Astrocyte (in vitro differentiated cells and primary cell): Measurements from ENCODE around the gene IL18RAP. TPM values are rescaled to one million over a fixed set of nuclear protein-coding genes. Genes with fewer than 3 reads are reported as not detected.

Experiments used
- DNase-seq: peaks from one replicate; pipeline ENCODE4 v3.0.0-alpha.2; 2010; ENCODE audit warnings: low read depth
- FAIRE-seq: peaks from 2 replicates; lab custom pipeline; 2011; peaks lifted over from hg19 to GRCh38; lab: Jason Lieb, UNC
- H2AFZ ChIP-seq: 2 replicates; pipeline ENCODE4 v1.6.0; 2012; ENCODE audit warnings: low read depth, low read length, inconsistent platforms
- H3K27ac ChIP-seq: 2 replicates; pipeline ENCODE4 v1.5.1; 2011; ENCODE audit warnings: low read depth, low read length, inconsistent platforms
- H3K27me3 ChIP-seq: 2 replicates; pipeline ENCODE4 v1.6.0; 2011; ENCODE audit warnings: low read length, inconsistent platforms; ENCODE audit not compliant: insufficient read depth
- H3K36me3 ChIP-seq: 2 replicates; pipeline ENCODE4 v1.5.1; 2011; ENCODE audit warnings: low read length, inconsistent platforms; ENCODE audit not compliant: insufficient read depth
- H3K4me1 ChIP-seq: 2 replicates; pipeline ENCODE4 v1.5.1; 2011; ENCODE audit warnings: low read length, inconsistent platforms; ENCODE audit not compliant: insufficient read depth
- H3K4me2 ChIP-seq: 2 replicates; pipeline ENCODE4 v1.6.0; 2012; ENCODE audit warnings: low read length, inconsistent platforms
- H3K4me3 ChIP-seq: 2 replicates; pipeline ENCODE4 v1.5.1; 2011; ENCODE audit warnings: low read depth, mild to moderate bottlenecking, low read length, inconsistent platforms; ENCODE audit not compliant: insufficient read depth
- H3K79me2 ChIP-seq: 2 replicates; pipeline ENCODE4 v1.6.0; 2012; ENCODE audit warnings: mild to moderate bottlenecking, low read length, inconsistent platforms; ENCODE audit not compliant: insufficient read depth
- H3K9ac ChIP-seq: 2 replicates; pipeline ENCODE4 v1.6.0; 2012; ENCODE audit warnings: mild to moderate bottlenecking, low read length, inconsistent platforms
- H3K9me3 ChIP-seq: 2 replicates; pipeline ENCODE4 v1.5.1; 2012; ENCODE audit warnings: low read depth, mild to moderate bottlenecking, low read length, inconsistent platforms; ENCODE audit not compliant: insufficient read depth
- H4K20me1 ChIP-seq: 2 replicates; pipeline ENCODE4 v1.6.0; 2012; ENCODE audit warnings: low read length, inconsistent platforms; ENCODE audit not compliant: insufficient read depth
- H3K27ac Mint-ChIP-seq: one replicate; pipeline ENCODE4 v1.8.0; 2021; ENCODE audit warnings: mild to moderate bottlenecking, mixed read lengths; ENCODE audit not compliant: unreplicated experiment
- H3K27me3 Mint-ChIP-seq: one replicate; pipeline ENCODE4 v1.8.0; 2021; ENCODE audit warnings: low read depth, mixed read lengths; ENCODE audit not compliant: unreplicated experiment
- H3K36me3 Mint-ChIP-seq: one replicate; pipeline ENCODE4 v1.8.0; 2021; ENCODE audit warnings: low read depth, mixed read lengths; ENCODE audit not compliant: unreplicated experiment
- H3K4me1 Mint-ChIP-seq: one replicate; pipeline ENCODE4 v1.8.0; 2021; ENCODE audit warnings: low read depth, mixed read lengths; ENCODE audit not compliant: unreplicated experiment
- H3K4me3 Mint-ChIP-seq: one replicate; pipeline ENCODE4 v1.8.0; 2021; ENCODE audit warnings: mild to moderate bottlenecking, moderate library complexity, mixed read lengths; ENCODE audit not compliant: unreplicated experiment
- H3K9me3 Mint-ChIP-seq: one replicate; pipeline ENCODE4 v1.8.0; 2021; ENCODE audit warnings: mild to moderate bottlenecking, mixed read lengths; ENCODE audit not compliant: unreplicated experiment
- EZH2 ChIP-seq: IDR thresholded peaks from 2 replicates; pipeline ENCODE4 v1.6.1; 2012; ENCODE audit warnings: mild to moderate bottlenecking, low read length, inconsistent platforms; ENCODE audit not compliant: insufficient read depth
- total RNA-seq: library from RNA; stranded (reverse); gene quantifications from 2 replicates; pipeline ENCODE4 v1.2.1, GENCODE V29; 2021
- TF ChIP-seq, protein P1 (sequence below): IDR thresholded peaks from 2 replicates; pipeline ENCODE4 v1.5.1; 2011; ENCODE audit warnings: low read depth, mild to moderate bottlenecking, inconsistent platforms, low read length, moderate library complexity; ENCODE audit not compliant: insufficient read depth

The IL18RAP gene
- total RNA-seq, 1 donor from 2014 or later = not detected

DNA sequence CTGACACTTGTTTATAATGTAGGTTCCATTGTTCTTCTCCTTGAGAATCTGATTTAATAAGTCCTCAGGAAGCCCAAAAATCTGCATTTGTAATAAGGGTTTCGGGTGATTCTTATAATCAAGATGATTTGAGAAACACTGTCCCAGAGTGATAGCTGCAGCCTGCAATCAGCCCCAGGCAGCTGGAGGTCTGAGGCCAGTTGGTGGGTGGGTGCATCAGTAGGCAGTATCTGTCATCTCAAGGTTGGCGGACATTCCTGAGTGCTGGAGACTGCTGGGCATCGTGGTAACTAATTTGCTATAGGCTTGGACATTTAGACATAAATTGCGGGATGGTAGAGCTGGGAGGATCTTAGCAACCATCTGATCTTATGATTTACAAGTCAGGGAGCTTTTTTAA lies 2.7 kb upstream of the IL18RAP start:
- TF ChIP-seq EZH2 = no peak
- TF ChIP-seq, protein P1, sequence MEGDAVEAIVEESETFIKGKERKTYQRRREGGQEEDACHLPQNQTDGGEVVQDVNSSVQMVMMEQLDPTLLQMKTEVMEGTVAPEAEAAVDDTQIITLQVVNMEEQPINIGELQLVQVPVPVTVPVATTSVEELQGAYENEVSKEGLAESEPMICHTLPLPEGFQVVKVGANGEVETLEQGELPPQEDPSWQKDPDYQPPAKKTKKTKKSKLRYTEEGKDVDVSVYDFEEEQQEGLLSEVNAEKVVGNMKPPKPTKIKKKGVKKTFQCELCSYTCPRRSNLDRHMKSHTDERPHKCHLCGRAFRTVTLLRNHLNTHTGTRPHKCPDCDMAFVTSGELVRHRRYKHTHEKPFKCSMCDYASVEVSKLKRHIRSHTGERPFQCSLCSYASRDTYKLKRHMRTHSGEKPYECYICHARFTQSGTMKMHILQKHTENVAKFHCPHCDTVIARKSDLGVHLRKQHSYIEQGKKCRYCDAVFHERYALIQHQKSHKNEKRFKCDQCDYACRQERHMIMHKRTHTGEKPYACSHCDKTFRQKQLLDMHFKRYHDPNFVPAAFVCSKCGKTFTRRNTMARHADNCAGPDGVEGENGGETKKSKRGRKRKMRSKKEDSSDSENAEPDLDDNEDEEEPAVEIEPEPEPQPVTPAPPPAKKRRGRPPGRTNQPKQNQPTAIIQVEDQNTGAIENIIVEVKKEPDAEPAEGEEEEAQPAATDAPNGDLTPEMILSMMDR = no peak
- peaks cover 4% of the 10 kb centered on the region for H3K9me3 Mint-ChIP-seq
- H3K27me3 Mint-ChIP-seq = peaks cover 24% of the 10 kb centered on the region
- no peak overlapping the region for H3K27ac Mint-ChIP-seq
- no peak for FAIRE-seq
- no peaks in the 10 kb centered on the region for H3K79me2 ChIP-seq
- H3K27me3 ChIP-seq = peaks cover 14% of the 10 kb centered on the region
- H3K9me3 ChIP-seq = no peaks in the 10 kb centered on the region
- no peaks in the 10 kb centered on the region for H3K36me3 Mint-ChIP-seq
- H2AFZ ChIP-seq = no peak overlapping the region
- H4K20me1 ChIP-seq = no peaks in the 10 kb centered on the region
- H3K4me2 ChIP-seq = no peak overlapping the region
- H3K4me3 ChIP-seq = no peak overlapping the region
- no peak overlapping the region for H3K4me3 Mint-ChIP-seq
- H3K27ac ChIP-seq = no peak overlapping the region
- no peak overlapping the region for H3K9ac ChIP-seq
- H3K36me3 ChIP-seq = no peaks in the 10 kb centered on the region
- no peaks in the 10 kb centered on the region for H3K4me1 ChIP-seq
- H3K4me1 Mint-ChIP-seq = peaks cover 8% of the 10 kb centered on the region
- no peak for DNase-seq

DNA sequence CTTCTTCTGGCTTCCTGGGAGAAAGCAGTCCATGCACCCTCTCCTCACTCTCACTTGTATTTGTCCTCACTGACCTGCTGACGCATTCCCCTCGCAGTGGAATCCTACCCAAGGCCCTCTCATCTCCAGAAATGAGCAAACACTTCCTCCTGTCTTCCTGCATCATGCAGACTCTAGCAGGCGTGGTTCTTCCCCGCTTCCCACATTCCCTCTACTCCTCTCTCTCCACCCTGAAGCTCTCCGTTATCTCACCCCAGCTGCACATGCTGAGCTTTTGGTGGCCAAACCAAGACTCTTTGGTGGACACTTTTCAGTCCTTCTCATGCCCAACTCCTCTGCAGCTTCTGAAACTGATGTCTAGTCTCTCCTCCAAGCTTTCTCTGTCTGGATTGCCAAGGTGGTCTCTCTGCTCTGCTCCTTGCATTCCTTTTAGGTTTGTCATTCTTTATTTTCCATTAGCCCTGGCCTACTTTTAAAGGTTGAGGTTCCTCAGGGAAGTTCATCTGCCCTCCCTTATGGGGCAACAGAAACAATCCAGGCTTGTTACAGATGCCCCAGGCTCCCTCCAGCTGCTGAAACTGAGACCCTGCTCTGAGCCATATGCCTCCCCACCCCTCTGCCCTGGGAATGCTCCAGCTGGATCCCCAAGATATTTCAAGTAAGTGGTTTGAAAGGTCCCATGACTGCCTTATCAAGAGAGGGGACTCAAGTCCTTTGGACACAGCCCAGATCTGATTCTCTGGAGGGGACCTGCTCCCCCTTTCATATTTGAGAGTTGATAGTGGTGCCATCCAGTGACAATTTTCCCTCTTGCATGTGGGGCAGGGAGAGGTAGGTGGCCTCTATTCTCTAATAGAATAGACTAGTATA lies 835 bp upstream of the IL18RAP start:
- Histone ChIP-seq H3K27ac (no peak overlapping the region), H3K4me2 (no peak overlapping the region), H3K4me3 (no peak overlapping the region), H3K27me3 (peaks cover 14% of the 10 kb centered on the region), H3K79me2 (no peaks in the 10 kb centered on the region), H3K9me3 (no peaks in the 10 kb centered on the region), H3K4me1 (no peaks in the 10 kb centered on the region), H2AFZ (no peak overlapping the region), H3K9ac (no peak overlapping the region), H4K20me1 (no peaks in the 10 kb centered on the region), H3K36me3 (no peaks in the 10 kb centered on the region)
- peaks cover 8% of the 10 kb centered on the region for H3K4me1 Mint-ChIP-seq
- peaks cover 24% of the 10 kb centered on the region for H3K27me3 Mint-ChIP-seq
- TF ChIP-seq, protein P1 = no peak
- no peak for TF ChIP-seq EZH2
- H3K9me3 Mint-ChIP-seq = peaks cover 4% of the 10 kb centered on the region
- no peak overlapping the region for H3K4me3 Mint-ChIP-seq
- DNase-seq (no peak), FAIRE-seq (no peak)
- H3K36me3 Mint-ChIP-seq = no peaks in the 10 kb centered on the region
- no peak overlapping the region for H3K27ac Mint-ChIP-seq

DNA sequence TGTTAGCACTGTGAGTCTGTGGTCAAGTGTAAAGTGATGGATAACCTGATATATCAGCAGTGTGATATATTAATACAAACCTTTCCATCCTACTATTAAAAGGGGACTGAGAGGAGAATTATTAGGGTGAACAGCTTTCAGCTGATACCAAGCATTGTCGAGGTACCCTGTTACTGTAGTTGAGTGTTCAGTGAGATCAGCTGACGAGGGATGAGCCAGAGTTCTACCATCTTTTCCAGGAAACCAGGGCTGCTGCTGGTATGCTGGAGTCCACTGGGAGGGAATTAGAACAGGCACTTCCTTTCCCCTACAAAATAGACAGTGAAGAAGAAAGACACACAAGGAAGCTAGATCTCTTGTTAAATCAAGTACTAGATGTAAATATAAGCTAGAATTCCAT lies 408 bp downstream of the IL18RAP start:
- H3K9me3 ChIP-seq = no peaks in the 10 kb centered on the region
- Mint-ChIP-seq H3K4me1 (peaks cover 5% of the 10 kb centered on the region), H3K4me3 (no peak overlapping the region), H3K27ac (no peak overlapping the region), H3K36me3 (no peaks in the 10 kb centered on the region), H3K27me3 (peaks cover 24% of the 10 kb centered on the region), H3K9me3 (peaks cover 4% of the 10 kb centered on the region)
- no peak overlapping the region for H3K9ac ChIP-seq
- H3K79me2 ChIP-seq = no peaks in the 10 kb centered on the region
- TF ChIP-seq, protein P1 = no peak
- TF ChIP-seq EZH2 = no peak
- H3K4me2 ChIP-seq = no peak overlapping the region
- H2AFZ ChIP-seq = no peak overlapping the region
- H3K27ac ChIP-seq = no peak overlapping the region
- no peaks in the 10 kb centered on the region for H3K4me1 ChIP-seq
- H3K4me3 ChIP-seq = no peak overlapping the region
- no peaks in the 10 kb centered on the region for H4K20me1 ChIP-seq
- FAIRE-seq (no peak), DNase-seq (no peak)
- H3K27me3 ChIP-seq = peaks cover 14% of the 10 kb centered on the region
- no peaks in the 10 kb centered on the region for H3K36me3 ChIP-seq
